ENCODE data around the gene PDE1A. TPM values are rescaled to one million over a fixed set of nuclear protein-coding genes. Genes with fewer than 3 reads are reported as not detected.

PDE1A gene
- total RNA-seq, 3 donors from 2014 or later = 4.3 to 7.9 (median 5.6) TPM

- intact Hi-C loops (cut with DNase I; ENCODE audit: low total_unique reads) = no loop called here
- no peak for TF ChIP-seq CTCF (IDR thresholded peaks at IDR 0.05)
- TF ChIP-seq POLR2AphosphoS5 (IDR thresholded peaks at IDR 0.05) = no peak
- no peak for TF ChIP-seq POLR2A (IDR thresholded peaks at IDR 0.05)
These were observed 68.2 kb downstream of the PDE1A start for GRCh38 chr2:182358601-182359000.

GRCh38 chr2:182355815-182356214, 71.0 kb downstream of the PDE1A start:
- intact Hi-C loops (cut with DNase I; ENCODE audit: low total_unique reads) = no loop called here
- no peaks in the 10 kb centered on the region for H3K27me3 ChIP-seq
- no peak for DNase-seq (ENCODE audit: low spot score in 2 of 2)
- TF ChIP-seq CTCF (IDR thresholded peaks at IDR 0.05) = no peak
- TF ChIP-seq POLR2AphosphoS5 (IDR thresholded peaks at IDR 0.05) = no peak
- TF ChIP-seq POLR2A (IDR thresholded peaks at IDR 0.05) = no peak
- no peaks in the 10 kb centered on the region for H3K36me3 ChIP-seq
- no peak overlapping the region for H3K27ac ChIP-seq
- no peaks in the 10 kb centered on the region for H3K9me3 ChIP-seq
- H3K4me3 ChIP-seq = no peak overlapping the region
- H3K4me1 ChIP-seq = no peaks in the 10 kb centered on the region

More at GRCh38 chr2:182358601-182359000, 68.2 kb downstream of the PDE1A start:
- no peaks in the 10 kb centered on the region for H3K27me3 ChIP-seq
- no peak overlapping the region for H3K27ac ChIP-seq
- H3K9me3 ChIP-seq = no peaks in the 10 kb centered on the region
- DNase-seq (ENCODE audit: low spot score in 2 of 2) = no peak
- no peak overlapping the region for H3K4me3 ChIP-seq
- no peaks in the 10 kb centered on the region for H3K4me1 ChIP-seq
- H3K36me3 ChIP-seq = no peaks in the 10 kb centered on the region

- intact Hi-C loops (cut with DNase I; ENCODE audit: low total_unique reads) = no loop called here
- Histone ChIP-seq H3K4me1 (no peaks in the 10 kb centered on the region), H3K36me3 (no peaks in the 10 kb centered on the region), H3K27ac (no peak overlapping the region), H3K9me3 (no peaks in the 10 kb centered on the region), H3K27me3 (no peaks in the 10 kb centered on the region), H3K4me3 (no peak overlapping the region)
- TF ChIP-seq CTCF (IDR thresholded peaks at IDR 0.05) = no peak
- no peak for TF ChIP-seq POLR2A (IDR thresholded peaks at IDR 0.05)
- TF ChIP-seq POLR2AphosphoS5 (IDR thresholded peaks at IDR 0.05) = no peak
- DNase-seq (ENCODE audit: low spot score in 2 of 2) = no peak
These were observed 75.4 kb downstream of the PDE1A start for GRCh38 chr2:182351427-182351826.

DNA sequence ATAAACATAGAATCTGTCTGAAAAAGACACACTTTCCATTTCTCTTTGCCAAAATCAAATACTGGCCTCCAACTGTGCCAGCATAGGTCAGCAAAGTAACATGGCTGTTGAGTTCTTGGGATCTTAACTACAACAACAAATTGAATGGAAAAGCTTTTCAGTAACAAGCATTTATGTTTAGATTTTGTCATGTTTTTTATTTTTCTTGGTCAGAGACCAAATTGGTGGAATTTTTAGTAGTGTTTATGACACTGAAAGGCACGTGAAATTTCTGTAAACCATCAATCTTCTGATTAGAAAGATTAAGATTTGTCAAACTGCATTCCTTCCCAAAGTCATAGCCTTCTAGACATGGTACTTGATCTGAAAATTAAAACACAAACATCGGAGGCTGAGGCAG, 77.6 kb downstream of the PDE1A start:
- no peaks in the 10 kb centered on the region for H3K36me3 ChIP-seq

GRCh38 chr2:182345384-182345783, 81.5 kb downstream of the PDE1A start:
- DNase-seq (ENCODE audit: low spot score in 2 of 2) = no peak
- no peak for TF ChIP-seq POLR2AphosphoS5 (IDR thresholded peaks at IDR 0.05)
- TF ChIP-seq CTCF (IDR thresholded peaks at IDR 0.05) = no peak
- TF ChIP-seq POLR2A (IDR thresholded peaks at IDR 0.05) = no peak
- intact Hi-C loops (cut with DNase I; ENCODE audit: low total_unique reads) = no loop called here

More for the DNA sequence above, 77.6 kb downstream of the PDE1A start:
- Histone ChIP-seq H3K27ac (no peak overlapping the region), H3K27me3 (no peaks in the 10 kb centered on the region), H3K4me1 (no peaks in the 10 kb centered on the region), H3K9me3 (no peaks in the 10 kb centered on the region), H3K4me3 (no peak overlapping the region)
- DNase-seq (ENCODE audit: low spot score in 2 of 2) = no peak
- no peak for TF ChIP-seq CTCF (IDR thresholded peaks at IDR 0.05)
- no peak for TF ChIP-seq POLR2A (IDR thresholded peaks at IDR 0.05)
- TF ChIP-seq POLR2AphosphoS5 (IDR thresholded peaks at IDR 0.05) = no peak
- intact Hi-C loops (cut with DNase I; ENCODE audit: low total_unique reads) = no loop called here

More at GRCh38 chr2:182345384-182345783, 81.5 kb downstream of the PDE1A start:
- Histone ChIP-seq H3K27me3 (no peaks in the 10 kb centered on the region), H3K9me3 (no peaks in the 10 kb centered on the region), H3K27ac (no peak overlapping the region), H3K4me3 (no peak overlapping the region), H3K4me1 (no peaks in the 10 kb centered on the region), H3K36me3 (no peaks in the 10 kb centered on the region)

Data from breast epithelium (tissue), 4 donors.